HG03457 (cell line): Measurements from ENCODE around the gene SAYSD1.

Experiments
- ATAC-seq: cut with Tn5 transposase; IDR thresholded peaks from one replicate; pipeline ENCODE4 v1.9.1; 2021; ENCODE audit warnings: moderate number of reproducible peaks; ENCODE audit not compliant: unreplicated experiment

Gene SAYSD1

DNA sequence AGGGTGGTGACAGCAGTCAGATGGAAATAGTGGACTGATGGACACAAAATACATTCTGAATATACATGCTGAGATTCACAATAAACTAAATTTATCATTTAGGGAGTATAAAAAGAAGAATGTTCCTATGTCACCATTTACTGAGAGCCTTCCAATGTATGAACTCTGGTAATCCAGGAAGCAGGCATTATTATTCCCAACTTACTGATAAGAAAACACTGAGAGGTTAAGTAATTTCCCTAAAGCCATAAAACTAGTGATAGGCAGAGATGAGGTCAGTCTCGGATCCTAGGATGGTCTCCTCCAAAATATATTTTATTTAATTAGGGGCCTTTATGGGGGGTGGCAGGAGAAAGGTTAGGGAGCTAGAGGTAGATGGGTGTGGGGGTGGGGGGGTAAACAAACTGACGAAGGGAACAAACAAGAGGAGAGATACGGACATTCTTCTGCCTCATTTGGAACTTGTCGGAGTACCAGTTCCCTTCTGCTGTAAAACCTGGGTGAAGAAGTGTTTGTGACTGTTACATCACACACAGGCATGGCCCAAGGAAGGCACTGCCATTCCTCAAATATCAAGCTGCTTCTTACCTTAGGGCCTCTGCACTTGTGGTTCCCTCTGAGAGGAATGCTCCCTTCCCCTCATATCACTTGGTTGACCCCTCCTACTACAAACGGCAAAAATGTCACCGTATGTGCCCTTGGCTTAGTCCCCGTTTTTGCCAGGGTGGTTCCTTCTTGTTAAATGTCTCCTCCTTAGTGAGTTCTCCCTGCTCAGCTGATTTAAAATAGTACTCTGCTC lies 6.7 kb downstream of the SAYSD1 start:
- ATAC-seq: no peak

DNA sequence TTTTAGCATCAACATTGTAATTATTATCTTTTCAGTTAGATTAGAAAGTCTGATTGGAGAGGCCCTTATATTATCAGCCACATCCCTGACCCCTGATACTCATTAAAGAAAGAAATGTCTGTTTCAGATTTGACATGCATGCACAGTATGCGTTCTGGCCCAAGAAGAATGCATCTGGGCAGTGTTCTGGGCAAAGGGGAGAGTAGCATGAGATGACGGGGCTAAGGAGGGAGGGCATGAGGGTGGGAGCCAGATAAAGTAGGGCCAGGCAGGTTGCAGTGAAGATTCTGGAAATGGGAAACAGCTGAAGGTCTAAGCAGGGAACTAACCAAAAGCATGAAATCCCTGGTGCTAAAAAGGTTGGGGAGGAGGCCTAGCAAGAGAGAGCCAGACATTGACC lies 7.3 kb downstream of the SAYSD1 start:
- ATAC-seq: no peak

DNA sequence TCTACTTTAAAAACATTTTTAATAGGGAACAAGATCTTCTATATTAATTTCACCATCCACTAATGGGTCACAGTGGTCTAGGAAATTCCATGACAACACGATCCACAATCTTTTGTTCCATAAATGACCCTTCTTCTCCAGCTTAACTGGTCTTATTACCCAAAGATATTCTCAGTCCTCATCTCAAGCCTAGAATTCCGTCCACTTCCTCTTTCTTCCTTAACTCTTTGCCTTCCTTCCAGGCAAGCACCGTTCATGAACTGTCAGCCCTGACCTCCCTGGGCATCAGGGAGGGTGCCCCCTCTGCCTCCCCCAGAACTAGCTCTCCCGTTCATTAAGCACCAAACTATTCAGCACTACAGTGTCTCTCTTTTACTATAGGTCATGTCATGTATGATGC lies 8.0 kb downstream of the SAYSD1 start:
- ATAC-seq: no peak

DNA sequence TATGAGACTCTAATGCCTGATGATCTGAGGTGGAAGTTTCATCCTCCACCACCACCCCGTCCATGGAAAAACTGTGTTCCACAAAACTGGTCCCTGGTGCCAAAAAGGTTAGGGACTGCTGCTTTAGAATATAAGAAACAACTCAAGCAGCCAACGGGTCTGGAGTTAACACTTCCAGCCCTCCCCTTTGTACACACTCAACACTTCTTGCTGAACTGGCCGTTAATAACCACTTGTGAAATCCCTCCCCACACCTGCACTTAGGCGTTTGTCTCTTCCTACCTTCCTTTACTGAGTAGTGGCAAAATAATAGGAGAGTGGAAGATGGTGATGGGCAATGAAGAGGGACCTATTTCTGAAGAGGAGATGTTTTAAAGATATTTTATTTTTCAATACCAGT lies 10.5 kb downstream of the SAYSD1 start:
- no peak for ATAC-seq

DNA sequence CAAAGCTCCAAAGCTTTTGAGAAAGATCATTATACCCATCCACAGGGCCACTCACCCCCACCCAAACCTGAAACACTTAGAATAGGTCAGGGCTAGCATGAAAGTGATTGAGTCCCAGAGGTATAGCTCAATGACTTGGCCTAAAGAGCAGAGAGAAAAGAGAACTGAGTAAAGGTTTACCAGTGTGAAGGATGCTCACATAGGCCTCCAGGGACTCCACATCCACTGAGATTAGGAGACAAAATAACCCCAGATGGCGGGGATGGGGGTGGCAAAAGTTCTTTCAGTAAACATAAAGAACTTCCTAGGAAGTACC lies 12.2 kb downstream of the SAYSD1 start:
- no peak for ATAC-seq

DNA sequence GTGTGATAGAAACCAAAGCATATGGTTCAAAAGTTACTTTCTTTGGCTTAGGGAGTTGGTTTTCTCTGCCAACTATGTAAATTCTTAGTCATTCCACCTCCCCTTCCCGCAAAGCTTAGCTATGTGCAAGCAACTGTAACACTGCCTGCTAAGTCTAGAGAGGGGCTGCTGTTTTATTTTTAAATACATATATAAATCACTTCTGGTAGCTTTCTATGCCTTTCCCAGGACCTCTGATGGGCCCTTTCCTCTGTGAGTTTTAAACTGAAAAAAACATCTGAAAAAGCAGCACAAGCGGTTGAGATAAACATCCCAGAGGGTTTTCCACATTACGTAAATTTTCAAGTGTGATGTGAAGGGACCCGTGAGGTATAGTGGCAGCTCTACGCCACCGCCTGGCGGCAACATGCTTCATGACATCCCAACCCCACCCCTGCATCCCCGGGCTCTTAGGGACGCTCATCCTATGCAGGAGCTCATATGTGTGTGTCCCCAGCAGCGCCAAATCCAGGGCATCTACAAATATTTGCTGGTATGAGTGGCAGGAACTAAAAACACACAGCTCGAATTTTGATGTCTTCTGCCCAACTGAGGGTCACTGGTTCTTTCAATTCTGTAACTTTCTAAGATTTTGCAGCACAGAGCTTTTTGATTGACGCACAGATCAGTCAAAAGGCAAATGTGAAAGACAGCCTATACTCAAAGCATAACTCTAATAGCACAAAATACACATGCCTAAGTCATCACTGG lies 12.7 kb downstream of the SAYSD1 start:
- no peak for ATAC-seq

DNA sequence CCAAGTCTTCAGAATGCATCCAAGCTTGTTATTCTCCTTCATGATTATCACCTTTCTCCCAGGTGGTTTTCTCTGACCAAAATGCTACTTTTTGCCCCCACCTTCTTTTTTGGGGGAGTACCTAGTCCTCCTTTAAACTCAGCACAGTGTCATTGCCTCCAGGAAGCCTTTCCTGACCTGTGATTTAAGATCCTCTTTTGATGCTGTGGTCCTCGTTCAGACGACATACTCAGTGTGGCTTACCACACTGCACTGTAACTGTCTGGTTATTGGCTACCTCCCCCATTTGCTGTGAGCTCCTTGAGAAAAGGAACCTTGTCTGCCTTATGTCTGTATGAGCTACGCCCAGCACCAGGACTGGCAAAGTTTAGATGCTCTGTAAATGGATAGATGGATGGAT lies 14.6 kb downstream of the SAYSD1 start:
- no peak for ATAC-seq

DNA sequence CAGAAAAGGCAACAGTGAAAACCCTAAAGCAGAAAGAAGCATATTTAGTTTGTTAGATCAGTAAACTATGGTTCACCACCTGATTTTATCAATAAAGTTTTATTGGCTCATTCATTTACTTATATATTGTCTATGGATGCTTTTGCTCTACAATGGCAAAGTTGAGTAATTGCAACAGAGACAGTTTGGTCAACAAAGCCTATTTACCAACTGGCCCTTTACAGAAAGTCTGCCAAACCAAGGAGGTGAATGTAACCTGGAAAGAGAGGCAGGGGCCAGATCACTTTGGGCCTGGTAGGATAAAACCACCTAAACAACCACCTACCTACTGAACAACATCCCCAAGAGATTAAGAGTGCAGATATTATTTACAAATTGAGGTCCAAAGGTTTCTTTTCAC lies 19.4 kb downstream of the SAYSD1 start:
- ATAC-seq: no peak

DNA sequence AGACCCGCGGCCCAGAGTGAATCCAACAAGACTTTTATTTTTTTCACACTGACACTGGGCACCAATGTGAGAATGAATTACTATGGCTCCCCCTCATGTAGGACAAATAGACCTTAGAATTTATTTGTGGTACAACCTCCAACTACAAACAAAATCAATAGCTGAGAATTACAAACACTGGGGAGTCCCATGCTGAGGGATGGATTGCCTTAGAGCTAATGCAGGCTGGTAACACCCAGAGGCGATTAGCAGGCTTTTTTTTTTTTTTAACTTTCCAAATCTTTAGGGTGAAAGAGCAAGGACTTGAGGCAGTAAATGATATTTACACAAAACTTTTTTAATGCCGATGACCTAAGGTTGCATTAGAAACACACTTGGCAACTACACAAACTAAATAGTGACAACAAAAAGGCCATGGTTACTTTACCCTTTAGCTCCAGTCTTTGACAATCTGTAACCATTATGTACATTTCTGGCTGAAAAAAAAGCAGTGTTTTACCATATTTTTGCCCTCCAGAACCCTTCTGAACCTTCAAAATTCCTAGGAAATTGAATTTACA lies 21.8 kb downstream of the SAYSD1 start:
- ATAC-seq: no peak

DNA sequence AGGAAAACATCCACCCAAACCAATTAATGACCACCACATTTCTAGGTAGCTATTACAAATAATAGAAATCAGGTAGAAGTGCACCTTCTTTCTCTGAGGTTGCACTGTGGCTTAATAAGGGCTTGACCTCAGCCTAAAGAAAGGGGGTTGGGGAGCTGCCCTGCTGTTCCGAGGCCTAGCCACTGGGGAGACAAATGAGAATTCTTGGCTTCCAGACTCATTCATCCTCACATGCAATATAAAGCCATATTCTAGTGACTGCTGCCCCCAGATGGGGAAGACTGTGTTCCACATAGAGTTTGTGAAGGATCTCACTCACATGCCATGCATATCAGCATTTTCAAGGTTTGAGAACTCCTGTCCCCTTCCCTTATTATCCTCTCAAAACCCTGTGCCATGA lies 22.9 kb downstream of the SAYSD1 start:
- ATAC-seq: no peak

DNA sequence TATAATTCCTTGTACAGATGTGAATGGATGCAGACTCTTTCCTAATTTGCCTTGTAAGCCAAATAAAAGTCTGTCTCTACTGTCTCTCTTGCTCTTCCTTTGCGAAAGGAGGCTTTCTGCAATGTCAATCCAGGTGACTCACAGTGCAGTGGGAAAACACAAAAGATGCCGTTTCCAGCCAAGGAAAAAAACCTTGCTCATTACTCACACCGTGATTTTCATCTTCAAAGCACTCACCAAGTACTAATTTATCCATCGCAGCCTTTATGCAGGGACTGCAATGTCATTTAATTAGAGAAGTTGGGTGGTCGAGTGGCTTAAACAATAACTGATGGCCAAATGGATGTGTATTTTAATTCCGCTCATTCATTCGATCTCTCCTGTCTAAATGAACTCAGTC lies 23.8 kb downstream of the SAYSD1 start:
- no peak for ATAC-seq

DNA sequence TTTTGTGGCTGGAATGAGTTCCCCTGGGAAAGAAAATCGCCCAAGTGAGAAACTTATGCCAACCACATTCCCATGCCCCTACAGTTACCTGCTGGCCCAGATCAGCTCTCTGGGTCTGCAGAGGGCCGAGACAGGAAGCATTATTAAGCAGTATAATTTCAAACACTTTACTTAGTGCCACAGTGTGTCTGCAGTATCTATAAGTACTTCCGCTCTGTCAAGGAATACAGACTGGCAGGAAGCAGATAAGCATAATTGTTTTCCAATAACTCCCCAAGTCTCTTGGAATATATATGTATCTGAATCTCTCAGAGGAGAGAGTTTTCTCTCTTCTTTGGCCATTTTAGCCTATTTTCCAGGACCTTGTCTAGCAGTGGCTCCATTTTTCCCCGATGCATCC lies 24.9 kb downstream of the SAYSD1 start:
- no peak for ATAC-seq

DNA sequence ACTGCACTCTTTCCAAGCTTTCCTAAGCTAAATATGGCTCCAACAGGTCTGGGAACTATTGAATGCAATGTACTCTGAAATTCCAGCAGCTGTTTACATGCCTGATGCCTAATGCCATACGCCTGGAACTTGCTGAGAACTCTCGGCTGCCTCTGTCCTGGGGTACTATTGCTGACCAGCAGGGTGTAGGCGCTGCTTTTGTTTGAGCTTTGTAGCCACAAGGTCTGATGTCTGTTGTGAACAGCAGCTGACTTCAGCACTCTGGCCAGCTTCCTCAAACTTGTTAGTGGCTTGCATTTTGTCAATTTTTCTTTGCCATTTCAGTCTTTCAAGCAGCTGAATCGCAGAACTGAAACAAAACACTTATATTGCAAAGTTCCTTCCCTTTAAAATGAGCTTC lies 26.7 kb downstream of the SAYSD1 start:
- no peak for ATAC-seq

DNA sequence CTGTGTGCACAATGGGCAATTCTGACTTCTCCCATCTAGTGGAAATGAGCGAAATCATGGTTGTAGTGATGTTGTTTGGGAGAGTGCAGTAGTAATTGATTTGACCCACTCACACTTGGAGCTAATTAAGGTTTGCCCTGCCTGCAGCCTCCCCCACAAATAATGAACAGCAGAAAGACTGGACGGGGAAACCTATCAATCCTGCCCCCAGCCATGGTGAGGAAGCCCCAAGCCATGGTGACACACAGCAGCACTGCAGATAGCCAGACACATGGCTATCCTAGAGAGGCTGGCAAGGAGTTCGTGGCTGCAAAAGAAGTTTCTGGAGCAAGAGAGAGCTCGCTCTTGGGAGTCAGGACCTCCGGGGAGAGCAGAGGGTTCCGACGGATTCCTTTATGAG lies 27.8 kb downstream of the SAYSD1 start:
- ATAC-seq: no peak

DNA sequence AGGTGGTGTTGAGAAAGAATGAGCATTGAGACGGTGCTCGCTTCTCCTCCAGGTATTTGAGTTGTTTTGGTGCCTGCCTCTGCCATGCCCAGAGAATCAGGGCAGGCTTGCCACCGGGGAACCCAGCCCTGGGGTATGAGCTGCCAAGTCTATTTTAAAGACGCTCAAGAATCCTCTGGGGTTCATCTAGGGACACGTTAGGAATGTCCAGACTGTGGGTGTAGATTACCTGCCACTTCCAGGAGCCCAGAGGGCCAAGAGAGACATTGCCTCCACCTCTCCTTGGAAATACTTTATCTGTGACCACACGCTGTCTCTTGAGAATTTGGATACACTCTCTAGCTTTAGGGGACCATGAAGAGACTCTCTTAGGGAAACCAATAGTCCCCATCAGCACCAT lies 28.3 kb downstream of the SAYSD1 start:
- ATAC-seq: no peak

DNA sequence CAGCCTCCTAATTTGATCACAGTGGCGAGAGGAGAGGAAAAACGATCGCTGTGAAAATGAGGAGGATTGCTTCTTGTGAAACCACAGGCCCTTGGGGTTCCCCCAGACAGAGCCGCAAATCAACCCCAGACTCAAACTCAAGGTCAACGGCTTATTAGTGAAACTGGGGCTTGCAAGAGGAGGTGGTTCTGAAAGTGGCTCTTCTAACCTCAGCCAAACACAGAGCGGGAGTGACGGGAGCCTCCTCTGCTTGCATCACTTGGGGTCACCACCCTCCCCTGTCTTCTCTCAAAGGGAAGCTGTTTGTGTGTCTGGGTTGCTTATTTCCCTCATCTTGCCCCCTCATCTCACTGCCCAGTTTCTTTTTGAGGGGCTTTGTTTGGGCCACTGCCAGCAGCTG lies 28.7 kb downstream of the SAYSD1 start:
- ATAC-seq: no peak

DNA sequence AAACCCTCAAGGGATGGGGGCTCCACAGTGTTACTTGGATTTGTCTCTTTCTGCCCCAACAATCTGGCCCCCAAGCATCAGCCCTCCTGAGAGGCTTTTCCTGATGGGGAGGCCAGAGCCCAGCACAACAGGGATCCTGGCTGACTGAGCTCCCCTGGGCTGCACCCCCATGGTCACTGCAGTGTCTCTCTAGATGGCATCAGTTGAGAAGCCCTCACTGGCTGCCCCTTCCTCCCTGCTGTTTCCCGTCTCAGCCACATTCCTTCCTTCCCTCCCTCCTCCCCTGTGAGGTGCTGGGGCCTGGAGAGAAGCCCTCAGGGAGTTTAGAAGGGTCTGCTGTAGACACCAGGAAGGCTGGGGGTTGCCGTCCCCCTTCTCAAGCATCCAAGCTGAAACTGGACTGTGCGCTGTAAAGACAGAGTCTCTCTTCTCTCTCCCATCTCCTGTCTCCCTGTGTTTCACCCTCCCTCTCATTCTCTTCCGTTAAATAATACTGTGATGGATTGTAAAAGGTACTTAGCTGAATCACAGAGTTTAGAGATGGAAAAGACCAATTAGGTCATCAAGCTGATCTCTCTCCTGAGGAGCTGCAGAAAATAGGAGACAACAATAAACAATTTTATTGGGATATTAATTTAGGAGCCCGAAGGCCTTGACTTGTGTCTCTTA lies 29.7 kb downstream of the SAYSD1 start:
- ATAC-seq: no peak

DNA sequence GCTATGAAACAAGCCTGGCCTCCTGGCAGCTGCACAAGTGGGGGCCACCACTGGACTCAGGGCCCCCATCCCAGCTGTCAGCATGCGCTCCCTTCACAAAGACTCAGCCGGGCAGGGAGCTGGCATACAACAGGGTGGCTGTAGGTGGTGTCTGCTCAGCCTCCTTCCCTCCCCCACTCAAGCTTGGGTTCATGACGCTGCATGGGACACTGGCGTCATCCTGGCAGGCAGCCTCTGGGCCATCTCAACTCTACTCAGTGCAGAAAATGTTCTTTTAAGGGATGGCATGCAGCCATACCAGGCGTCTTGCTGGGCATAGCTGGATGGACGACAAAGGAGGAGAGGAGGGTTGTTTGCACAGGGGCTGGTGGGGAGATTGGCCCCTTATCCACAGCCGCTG lies 30.5 kb downstream of the SAYSD1 start:
- ATAC-seq: no peak

DNA sequence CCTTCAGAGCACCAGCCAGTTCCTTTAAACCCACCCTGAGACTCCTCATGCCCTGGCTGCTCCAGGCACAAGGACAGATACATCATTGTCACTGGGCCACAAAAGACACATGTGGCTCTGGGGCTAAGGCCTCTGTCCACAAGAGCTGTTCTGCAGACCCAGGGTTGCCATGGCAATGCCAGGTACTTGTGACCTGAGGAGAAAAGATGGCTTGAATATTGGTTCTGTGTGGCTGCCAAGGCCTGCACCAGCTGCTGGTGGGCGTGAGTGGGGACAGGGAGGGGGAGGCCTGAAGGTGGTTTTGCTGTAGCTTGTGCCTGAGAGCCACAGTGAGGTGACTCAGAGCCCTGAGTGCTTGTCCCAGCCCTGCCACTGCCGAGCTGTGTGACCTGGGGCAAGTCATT lies 31.8 kb downstream of the SAYSD1 start:
- ATAC-seq: no peak

DNA sequence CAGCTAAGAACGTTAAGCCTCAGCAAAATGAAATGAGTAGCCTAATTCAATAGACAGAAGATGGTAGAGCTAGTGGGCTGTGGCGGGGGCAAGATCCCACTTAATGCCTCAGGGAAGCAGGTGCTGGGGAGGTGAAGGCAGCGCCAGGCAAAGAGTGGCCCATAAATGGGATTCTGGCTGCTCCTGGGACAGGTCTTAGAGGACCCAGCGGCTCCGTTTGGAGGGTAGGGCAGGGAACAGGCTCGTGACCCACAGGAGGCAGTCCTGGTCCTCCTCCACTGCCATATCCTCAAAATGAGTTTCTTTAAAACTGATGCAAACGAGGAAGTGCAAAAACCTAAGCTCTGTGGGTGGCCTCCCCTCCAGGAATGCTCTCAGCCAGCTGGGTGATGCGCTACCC lies 32.7 kb downstream of the SAYSD1 start:
- no peak for ATAC-seq

DNA sequence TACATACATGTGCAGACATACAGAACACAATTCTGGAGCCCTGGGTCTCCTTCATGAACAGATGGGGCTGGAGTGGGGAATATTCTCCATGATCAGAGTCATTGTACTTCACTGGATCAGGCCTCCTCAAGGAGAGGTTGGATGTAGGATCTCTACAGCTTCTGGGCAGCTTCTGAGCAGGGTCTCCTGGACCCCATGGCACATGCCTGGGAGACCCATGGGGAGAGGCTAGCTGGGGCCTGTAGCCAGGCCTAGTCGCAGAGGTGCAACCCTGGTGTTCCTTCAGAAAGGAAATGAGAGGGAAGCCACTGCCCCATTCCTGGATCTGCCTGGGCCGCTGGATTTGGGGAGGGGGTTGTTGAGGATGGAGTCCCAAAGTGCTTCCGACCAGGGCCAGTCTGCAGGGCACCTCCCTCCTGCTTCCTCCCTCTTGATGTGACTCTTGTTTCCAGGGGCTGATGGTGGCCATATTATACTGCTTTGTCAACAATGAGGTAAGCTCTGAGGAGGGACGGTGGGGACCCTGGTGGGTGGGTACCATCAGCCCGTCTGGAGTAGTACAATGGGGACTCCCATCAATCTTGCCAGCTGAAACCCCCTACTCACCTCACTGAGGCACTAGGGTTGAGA lies 34.6 kb downstream of the SAYSD1 start:
- ATAC-seq: no peak
